Keratinocyte (primary cell): ENCODE measurements around the gene PCSK1N.

Experiments
- CTCF ChIP-seq, 3 experiments: IDR thresholded peaks in 1 of 3; conservative IDR thresholded peaks in 1 of 3; optimal IDR thresholded peaks in 1 of 3; 2 replicates in 2 of 3; 3 replicates in 1 of 3; pipeline versions ENCODE3 to v1.5.1; 2011; ENCODE audit warnings: low read length in 3 of 3, mild to moderate bottlenecking in 3 of 3, moderate library complexity in 2 of 3, control low read depth in 1 of 3, inconsistent platforms in 1 of 3; ENCODE audit not compliant: insufficient read depth in 2 of 3; ENCODE audit errors: extremely low read depth in 1 of 3
- EZH2 ChIP-seq: IDR thresholded peaks from one replicate; pipeline ENCODE4 v1.6.1; 2012; ENCODE audit warnings: inconsistent platforms, mild to moderate bottlenecking, low read length, moderate library complexity

GRCh38 chrX:48806081-48806480 is 29.3 kb downstream of the PCSK1N start:
- peak in 1 of 3 experiments; percentile 20 for TF ChIP-seq CTCF (optimal IDR thresholded peaks at IDR 0.05 in 1 of 3, IDR thresholded peaks at IDR 0.05 in 1 of 3, conservative IDR thresholded peaks at IDR 0.05 in 1 of 3; ENCODE audit: extremely low read depth in 1 of 3, insufficient read depth in 2 of 3, low read length in 3 of 3)
- no peak for TF ChIP-seq EZH2
